NOMO-1 (cell line): ENCODE results near the gene CC2D1B.
"Not testable (repeated sequence)": the region's sequence is repeated elsewhere in the genome, so short reads cannot be mapped to it uniquely, and the experiment has no call there.

Experiments used
- DNase-seq, 2 experiments: peaks; one replicate each; lab custom pipeline; 2025; ENCODE audit not compliant: unreplicated experiment in 2 of 2; lab: John Stamatoyannopoulos, UW

The CC2D1B gene

GRCh38 chr1:52365746-52366516 is at the start of gene CC2D1B:
CC2D1B (minus strand) TSS chr1:52366205; CDS start chr1:52364620, 1,585 bp downstream.
- peak; percentile 97 for DNase-seq

- DNase-seq: no peak
Measured at GRCh38 chr1:52414942-52415341, 48.9 kb upstream of the CC2D1B start.

- no peak for DNase-seq
Measured at GRCh38 chr1:52413410-52413989, 47.5 kb upstream of the CC2D1B start.

- no peak for DNase-seq
Measured at GRCh38 chr1:52404975-52405338, 39.0 kb upstream of the CC2D1B start.

GRCh38 chr1:52404116-52404974 is 38.3 kb upstream of the CC2D1B start, which contains the start of the genes ORC1 and PRPF38A:
ORC1 (minus strand) TSS chr1:52404423; CDS start chr1:52402223, 2,200 bp downstream.
PRPF38A (plus strand) TSS chr1:52404602; CDS start chr1:52404750, 148 bp downstream.
- peak; percentile 90 to 97 for DNase-seq

GRCh38 chr1:52403566-52404115 is 37.6 kb upstream of the CC2D1B start:
- DNase-seq: peak; percentile 72 to 90

- no peak for DNase-seq
Measured at GRCh38 chr1:52402860-52403240, 36.8 kb upstream of the CC2D1B start.

- no peak for DNase-seq
Measured at GRCh38 chr1:52400131-52400530, 34.1 kb upstream of the CC2D1B start.

- no peak for DNase-seq
Measured at GRCh38 chr1:52399629-52400028, 33.6 kb upstream of the CC2D1B start.

- no peak for DNase-seq
Measured at GRCh38 chr1:52393174-52393573, 27.2 kb upstream of the CC2D1B start.

GRCh38 chr1:52386458-52386857 is 20.5 kb upstream of the CC2D1B start:
- no peak for DNase-seq

GRCh38 chr1:52385376-52385775 is 19.4 kb upstream of the CC2D1B start:
- no peak for DNase-seq

- not testable (repeated sequence) for DNase-seq
Measured at GRCh38 chr1:52369851-52370250, 3.8 kb upstream of the CC2D1B start.

- no peak for DNase-seq
Measured at GRCh38 chr1:52368383-52369172, 2.6 kb upstream of the CC2D1B start.

GRCh38 chr1:52367272-52367671 is 1.3 kb upstream of the CC2D1B start:
- no peak for DNase-seq

- no peak for DNase-seq
Measured at GRCh38 chr1:52366517-52366827, 467 bp upstream of the CC2D1B start.

GRCh38 chr1:52365071-52365745 is 797 bp downstream of the CC2D1B start:
- peak in 1 of 2 experiments; percentile 19 for DNase-seq

- DNase-seq: no peak
Measured at GRCh38 chr1:52364235-52364839, 1.7 kb downstream of the CC2D1B start.

GRCh38 chr1:52360595-52360968 is 5.4 kb downstream of the CC2D1B start:
- no peak for DNase-seq
